GM20000 (cell line): ENCODE data around the gene ZFAND3.

Experiments
- DNase-seq: peaks from one replicate; pipeline ENCODE4 v3.0.0; 2012; ENCODE audit warnings: low spot score
- CTCF ChIP-seq: IDR thresholded peaks from 2 replicates; pipeline ENCODE4 v1.5.1; 2012; ENCODE audit warnings: mild to moderate bottlenecking, control low read depth; ENCODE audit errors: extremely low read depth, missing control alignments

Gene ZFAND3

GRCh38 chr6:38055203-38055589, 235.7 kb downstream of the ZFAND3 start:
- no peak for TF ChIP-seq CTCF

GRCh38 chr6:38056361-38056760, 236.8 kb downstream of the ZFAND3 start:
- no peak for DNase-seq
- TF ChIP-seq CTCF = no peak

More at GRCh38 chr6:38055203-38055589, 235.7 kb downstream of the ZFAND3 start:
- no peak for DNase-seq

GRCh38 chr6:38057994-38058393, 238.5 kb downstream of the ZFAND3 start:
- no peak for DNase-seq
- no peak for TF ChIP-seq CTCF

DNA sequence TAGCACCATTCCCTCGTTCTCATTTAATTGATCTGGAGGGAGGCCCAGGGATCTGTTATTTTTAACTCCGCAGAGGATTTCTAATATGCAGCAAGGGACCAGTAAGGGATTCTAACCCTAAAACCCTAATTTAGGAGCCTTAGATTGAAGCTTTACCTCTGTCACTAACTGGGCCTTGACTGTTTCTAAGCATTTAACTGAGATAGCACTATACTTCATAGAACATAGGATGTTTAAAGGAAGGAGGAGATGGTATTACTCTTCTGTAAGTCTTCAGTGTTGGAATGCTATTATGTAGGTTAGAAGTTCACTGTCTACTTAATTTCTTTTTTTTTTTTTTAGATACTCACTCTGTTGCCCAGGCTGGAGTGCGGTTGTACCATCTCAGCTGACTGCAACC, 242.5 kb downstream of the ZFAND3 start:
- DNase-seq = no peak
- no peak for TF ChIP-seq CTCF

DNA sequence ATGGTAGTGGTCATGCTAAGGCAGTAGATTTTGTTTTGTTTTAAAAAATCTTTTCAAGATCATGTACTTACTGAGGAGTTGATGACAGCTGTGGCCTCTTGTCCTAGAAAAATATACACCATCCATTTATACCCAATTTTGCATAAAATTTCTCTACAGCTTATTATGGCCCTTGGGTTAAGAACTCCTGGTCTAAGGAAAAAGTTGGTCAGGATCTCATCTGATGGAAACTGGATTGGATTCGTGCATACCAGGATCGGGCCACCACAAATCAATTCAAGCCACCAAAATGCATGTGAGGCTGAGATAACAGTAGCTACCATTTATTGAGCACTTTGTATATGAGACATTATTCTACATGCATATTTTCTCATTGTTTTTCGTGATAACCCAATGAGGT, 244.4 kb downstream of the ZFAND3 start:
- TF ChIP-seq CTCF = no peak
- DNase-seq = no peak

- DNase-seq = no peak
- no peak for TF ChIP-seq CTCF
These were observed 244.9 kb downstream of the ZFAND3 start for GRCh38 chr6:38064431-38064830.

DNA sequence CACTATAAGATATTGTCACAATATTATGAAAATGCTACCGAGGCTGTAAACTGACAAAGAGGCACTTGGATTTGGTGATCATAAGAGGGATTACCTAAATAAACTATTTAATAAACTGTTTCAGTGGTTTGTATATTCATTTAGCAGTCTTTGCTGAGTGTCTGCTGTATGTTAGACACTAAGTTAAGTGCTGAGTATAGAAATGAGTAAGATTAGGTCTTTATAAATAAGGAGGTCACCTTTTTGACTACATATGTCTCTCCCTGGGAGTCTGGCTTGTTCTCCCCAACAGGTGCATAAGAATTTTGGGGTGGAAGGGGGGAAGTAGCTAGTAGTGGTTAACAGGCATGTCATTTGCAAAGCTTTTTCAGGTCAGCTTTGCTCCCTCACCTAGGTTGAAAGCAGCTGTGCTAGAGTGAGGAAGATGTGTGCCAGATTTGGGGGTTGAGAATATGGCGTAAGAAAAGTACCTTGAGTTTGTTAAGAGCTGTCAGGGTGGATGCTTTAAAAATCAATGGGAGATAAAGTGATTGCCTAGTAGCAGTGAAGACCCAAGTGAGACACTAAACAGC, 246.3 kb downstream of the ZFAND3 start:
- no peak for DNase-seq

More for the DNA sequence above, 246.3 kb downstream of the ZFAND3 start:
- TF ChIP-seq CTCF = no peak
